Fibroblast of peridontal ligament (primary cell): Measurements from ENCODE around the gene PRDM1.

Experiments used
- DNase-seq: peaks from one replicate; pipeline ENCODE4 v3.0.0-alpha.2; 2010; ENCODE audit errors: extremely low read depth

The PRDM1 gene

GRCh38 chr6:106116125-106116832 lies 30.1 kb downstream of the PRDM1 start:
- DNase-seq: peak; percentile 68

- no peak for DNase-seq
Measured at GRCh38 chr6:106117579-106117978, 31.4 kb downstream of the PRDM1 start.

- no peak for DNase-seq
Measured at GRCh38 chr6:106118835-106119431, 32.8 kb downstream of the PRDM1 start.

GRCh38 chr6:106119546-106119945 lies 33.4 kb downstream of the PRDM1 start:
- no peak for DNase-seq

- peak; percentile 43 for DNase-seq
Measured at GRCh38 chr6:106120006-106120405, 33.9 kb downstream of the PRDM1 start.

- DNase-seq: no peak
Measured at GRCh38 chr6:106120406-106120805, 34.3 kb downstream of the PRDM1 start.

GRCh38 chr6:106122306-106122918 lies 36.3 kb downstream of the PRDM1 start:
- no peak for DNase-seq

- DNase-seq: no peak
Measured at GRCh38 chr6:106122938-106123656, 37.0 kb downstream of the PRDM1 start.

- DNase-seq: no peak
Measured at GRCh38 chr6:106124015-106124414, 37.9 kb downstream of the PRDM1 start.

- DNase-seq: no peak
Measured at GRCh38 chr6:106124437-106125430, 38.6 kb downstream of the PRDM1 start.

GRCh38 chr6:106125925-106126435 lies 39.8 kb downstream of the PRDM1 start:
- no peak for DNase-seq

- no peak for DNase-seq
Measured at GRCh38 chr6:106126482-106126881, 40.3 kb downstream of the PRDM1 start.

- DNase-seq: peak; percentile 94
Measured at GRCh38 chr6:106128981-106129781, 43.0 kb downstream of the PRDM1 start.

- DNase-seq: no peak
Measured at GRCh38 chr6:106132153-106132698, 46.1 kb downstream of the PRDM1 start.

- DNase-seq: no peak
Measured at GRCh38 chr6:106133040-106133439, 46.9 kb downstream of the PRDM1 start.

GRCh38 chr6:106134087-106134770 lies 48.1 kb downstream of the PRDM1 start:
- DNase-seq: no peak

- DNase-seq: no peak
Measured at GRCh38 chr6:106134906-106135634, 48.9 kb downstream of the PRDM1 start.

GRCh38 chr6:106135911-106136571 lies 49.9 kb downstream of the PRDM1 start:
- no peak for DNase-seq
